IPS-18c (cell line): ENCODE measurements around the gene ARSA.

Source experiments
- H3K4me3 ChIP-seq: 2 replicates; pipeline ENCODE4 v1.7.0; 2013; ENCODE audit warnings: low read depth, mild to moderate bottlenecking, low read length, moderate library complexity; ENCODE audit not compliant: insufficient read depth
- H3K9me3 ChIP-seq: one replicate; pipeline ENCODE4 v1.6.1; 2013; ENCODE audit warnings: mild to moderate bottlenecking, low read length, moderate library complexity; ENCODE audit not compliant: control insufficient read depth, insufficient read depth

ARSA gene

DNA sequence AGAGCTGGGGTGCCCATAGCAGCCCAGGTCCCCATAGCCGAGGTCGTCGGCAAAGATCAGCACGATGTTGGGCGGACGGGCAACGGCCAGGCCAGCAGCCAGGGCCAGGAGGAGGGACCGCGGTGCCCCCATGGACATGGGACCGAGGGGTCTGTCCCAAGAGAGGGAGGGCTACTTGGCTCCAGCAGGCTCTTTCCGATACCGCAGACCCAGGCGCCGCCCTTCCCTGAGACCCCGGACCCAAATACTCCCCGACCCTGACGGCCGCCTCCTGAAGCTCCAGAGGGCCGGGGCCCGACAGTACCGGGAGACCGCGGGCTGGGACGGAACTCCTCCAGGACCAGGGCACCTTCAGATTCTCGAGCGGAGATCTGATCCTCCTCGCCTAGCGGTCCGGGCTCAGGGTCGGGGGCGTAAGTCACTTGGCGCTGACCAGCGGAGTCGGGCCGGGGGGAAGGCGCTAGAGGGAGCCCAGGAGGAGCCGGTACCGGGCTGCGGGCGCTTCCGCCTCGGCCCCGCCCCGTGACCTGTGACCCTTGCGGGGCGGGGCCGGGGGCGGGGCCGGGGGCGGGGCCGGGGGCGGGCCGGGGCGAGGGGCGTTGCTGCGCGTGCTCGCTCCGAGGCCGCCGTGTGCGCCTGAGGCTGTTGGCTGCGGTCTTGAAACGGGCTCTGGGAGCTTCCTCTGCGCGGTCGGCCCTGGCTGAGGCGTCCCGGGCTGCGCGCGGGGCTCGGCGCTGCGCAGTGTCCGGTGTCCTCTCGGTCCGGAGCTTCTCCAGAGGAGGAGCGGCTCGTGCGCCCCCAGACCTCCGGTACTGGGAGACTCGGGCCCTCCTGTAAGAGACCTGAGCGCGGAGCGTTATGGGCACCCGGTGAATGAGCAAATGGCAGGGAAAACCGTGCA is at the start of gene ARSA:
Gene ARSA (minus strand): TSS at position 511 of the 901 bp plus-strand sequence. CDS start 373 bp downstream, at position 138.
- H3K4me3 ChIP-seq, result peak within 1 kb of the TSS; percentile 89

DNA sequence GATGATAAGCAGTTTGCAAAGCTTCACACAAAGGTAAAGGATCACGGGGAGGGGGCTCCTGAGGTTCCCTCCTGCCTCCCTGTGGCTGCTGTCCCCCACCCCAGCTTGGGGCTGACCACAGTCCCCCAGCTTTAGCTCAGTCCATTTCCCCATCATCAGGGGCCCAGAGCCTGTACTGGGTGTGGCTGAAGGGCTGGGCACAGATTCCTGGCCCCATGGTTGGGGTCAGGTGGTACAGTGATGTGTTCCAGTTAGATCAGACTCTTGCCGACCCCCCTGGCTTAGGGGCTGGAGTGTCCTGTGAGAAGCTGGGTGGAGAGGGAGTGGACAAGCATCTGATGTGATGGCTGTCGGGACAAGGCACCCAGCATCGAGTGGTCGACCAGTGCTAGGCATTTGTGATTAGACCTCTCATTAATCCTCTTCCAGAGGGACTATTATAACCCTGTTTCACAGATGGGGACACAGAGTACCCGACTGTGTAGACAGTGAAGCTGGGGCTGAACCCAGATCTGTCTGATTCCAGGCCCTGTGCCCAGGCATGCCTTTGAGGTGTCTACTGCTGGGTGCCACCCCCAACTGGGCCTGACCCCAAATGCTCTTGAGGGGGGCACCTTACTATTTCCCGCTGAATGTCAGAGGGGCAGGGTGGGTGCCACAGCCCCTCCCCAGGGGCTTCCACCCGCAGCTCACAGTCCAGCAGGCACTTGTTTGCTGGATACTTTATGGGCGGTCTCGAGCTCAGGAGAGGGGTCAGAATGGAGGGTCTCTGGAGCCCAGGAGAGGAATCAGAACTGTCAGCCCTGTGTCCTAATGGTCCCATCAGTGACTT is 48.9 kb upstream of the ARSA start:
- Histone ChIP-seq H3K4me3 (no peak overlapping the region), H3K9me3 (peaks cover 2% of the 10 kb centered on the region)

More for the DNA sequence above, at the start of gene ARSA:
- no peaks in the 10 kb centered on the region for H3K9me3 ChIP-seq

DNA sequence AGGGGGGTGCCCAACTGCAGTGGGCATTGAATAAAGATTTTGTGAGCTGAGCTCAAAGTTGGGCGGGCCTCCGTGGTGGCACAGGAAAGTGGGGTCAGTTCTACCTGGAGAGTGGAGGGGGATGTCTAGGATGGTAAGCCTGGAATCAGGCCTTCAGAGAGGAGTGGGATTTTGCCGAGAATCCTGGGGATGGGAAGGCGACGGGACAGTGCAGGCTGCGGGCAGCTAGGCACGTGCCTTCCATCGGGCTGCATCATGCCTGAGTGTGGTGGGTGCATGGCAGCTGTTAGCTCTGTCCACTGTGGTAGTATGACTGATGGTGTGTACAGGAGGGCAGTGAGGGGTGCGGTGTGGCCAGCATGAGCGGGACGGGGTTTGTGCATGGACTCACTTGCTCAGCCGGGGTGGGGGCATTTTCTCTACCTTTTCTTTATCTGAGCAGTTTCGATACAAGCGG is 48.3 kb upstream of the ARSA start:
- Histone ChIP-seq H3K9me3 (peaks cover 2% of the 10 kb centered on the region), H3K4me3 (no peak overlapping the region)

DNA sequence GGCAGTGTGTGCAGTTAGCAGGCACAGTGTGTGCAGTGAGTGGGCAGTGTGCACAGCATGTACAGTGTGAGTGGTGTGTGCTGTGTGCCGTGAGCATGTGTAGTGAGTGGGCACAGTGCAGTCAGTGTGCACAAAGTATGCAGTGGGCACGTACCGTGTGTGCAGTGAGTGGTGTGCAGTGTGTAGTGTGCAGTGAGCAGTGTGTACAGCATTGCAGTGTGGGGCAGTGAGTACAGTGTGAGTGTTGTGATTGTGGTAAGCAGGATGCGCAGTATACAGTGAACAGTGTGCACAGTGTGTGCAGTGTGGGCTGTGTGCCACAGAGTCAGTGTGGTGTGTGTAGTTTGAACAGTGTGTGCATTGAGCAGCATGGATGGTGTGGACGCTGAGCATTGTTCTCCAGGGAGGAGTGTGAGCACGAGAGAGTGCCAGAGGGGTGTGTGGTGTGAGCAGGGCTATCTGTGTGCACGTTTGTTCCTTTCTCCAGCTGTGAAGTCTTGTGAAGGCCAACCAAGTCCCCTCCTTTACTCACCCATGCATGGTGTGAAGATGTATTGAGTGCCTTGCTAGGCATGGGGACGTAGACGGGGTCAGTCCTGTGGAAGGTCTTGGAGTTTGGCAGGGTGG is 47.7 kb upstream of the ARSA start:
- Histone ChIP-seq H3K4me3 (peak overlapping the region; percentile 76), H3K9me3 (peaks cover 2% of the 10 kb centered on the region)

DNA sequence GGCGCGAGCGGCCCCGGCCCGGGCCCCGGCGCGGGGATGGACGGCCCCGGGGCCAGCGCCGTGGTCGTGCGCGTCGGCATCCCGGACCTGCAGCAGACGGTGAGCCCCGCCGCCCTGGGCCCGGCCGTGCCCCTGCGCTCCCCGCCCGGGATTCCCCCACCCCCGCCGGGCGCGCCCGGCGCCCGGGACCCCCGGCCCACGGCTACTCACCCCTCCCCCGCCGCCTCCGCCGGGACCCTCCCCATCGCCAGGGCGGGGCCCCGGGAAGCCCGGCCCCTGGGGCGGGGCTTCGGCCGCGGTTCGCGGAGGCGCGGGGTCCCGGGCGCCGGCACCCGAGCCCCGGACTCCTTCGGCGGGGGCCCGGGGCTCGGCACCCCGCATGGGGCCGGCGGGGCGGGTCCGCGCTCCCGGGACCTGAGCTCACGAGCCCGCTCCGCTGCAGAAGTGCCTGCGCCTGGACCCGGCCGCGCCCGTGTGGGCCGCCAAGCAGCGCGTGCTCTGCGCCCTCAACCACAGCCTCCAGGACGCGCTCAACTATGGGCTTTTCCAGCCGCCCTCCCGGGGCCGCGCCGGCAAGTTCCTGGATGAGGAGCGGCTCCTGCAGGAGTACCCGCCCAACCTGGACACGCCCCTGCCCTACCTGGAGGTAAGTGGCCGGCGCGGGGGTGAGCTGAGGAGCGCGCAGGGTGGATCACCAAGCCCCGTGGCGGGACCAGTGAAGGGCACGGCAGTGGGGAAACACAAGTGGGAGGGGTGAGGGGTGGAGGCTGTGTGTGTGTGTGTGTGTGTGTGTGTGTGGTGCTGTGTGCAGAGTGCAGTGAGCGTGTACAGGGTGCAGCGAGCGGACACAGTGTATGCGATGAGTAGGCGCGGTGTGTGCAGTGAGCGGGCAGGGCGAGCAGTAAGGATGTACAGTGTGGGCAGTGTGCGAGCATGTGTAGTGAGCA is 46.9 kb upstream of the ARSA start:
- peak overlapping the region; percentile 76 for H3K4me3 ChIP-seq
- peaks cover 2% of the 10 kb centered on the region for H3K9me3 ChIP-seq

DNA sequence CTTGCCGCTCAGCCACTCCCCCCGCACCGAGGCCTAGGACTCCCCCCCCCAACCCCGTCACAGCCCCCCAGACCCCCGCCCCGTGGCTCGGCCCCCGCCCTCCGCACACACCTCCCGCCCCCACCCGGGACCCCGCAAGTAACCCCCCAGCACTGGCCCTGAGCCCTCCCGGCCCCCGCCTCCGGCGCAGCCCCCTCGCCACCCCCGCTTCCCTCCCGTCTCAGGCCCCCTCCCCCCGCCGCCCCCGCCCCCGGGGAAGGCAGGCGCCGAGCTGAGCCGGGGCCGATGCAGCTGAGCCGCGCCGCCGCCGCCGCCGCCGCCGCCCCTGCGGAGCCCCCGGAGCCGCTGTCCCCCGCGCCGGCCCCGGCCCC is 46.2 kb upstream of the ARSA start:
- H3K9me3 ChIP-seq, result peaks cover 2% of the 10 kb centered on the region
- H3K4me3 ChIP-seq, result peak overlapping the region; percentile 58; the same call in 1 of the 2 replicates

DNA sequence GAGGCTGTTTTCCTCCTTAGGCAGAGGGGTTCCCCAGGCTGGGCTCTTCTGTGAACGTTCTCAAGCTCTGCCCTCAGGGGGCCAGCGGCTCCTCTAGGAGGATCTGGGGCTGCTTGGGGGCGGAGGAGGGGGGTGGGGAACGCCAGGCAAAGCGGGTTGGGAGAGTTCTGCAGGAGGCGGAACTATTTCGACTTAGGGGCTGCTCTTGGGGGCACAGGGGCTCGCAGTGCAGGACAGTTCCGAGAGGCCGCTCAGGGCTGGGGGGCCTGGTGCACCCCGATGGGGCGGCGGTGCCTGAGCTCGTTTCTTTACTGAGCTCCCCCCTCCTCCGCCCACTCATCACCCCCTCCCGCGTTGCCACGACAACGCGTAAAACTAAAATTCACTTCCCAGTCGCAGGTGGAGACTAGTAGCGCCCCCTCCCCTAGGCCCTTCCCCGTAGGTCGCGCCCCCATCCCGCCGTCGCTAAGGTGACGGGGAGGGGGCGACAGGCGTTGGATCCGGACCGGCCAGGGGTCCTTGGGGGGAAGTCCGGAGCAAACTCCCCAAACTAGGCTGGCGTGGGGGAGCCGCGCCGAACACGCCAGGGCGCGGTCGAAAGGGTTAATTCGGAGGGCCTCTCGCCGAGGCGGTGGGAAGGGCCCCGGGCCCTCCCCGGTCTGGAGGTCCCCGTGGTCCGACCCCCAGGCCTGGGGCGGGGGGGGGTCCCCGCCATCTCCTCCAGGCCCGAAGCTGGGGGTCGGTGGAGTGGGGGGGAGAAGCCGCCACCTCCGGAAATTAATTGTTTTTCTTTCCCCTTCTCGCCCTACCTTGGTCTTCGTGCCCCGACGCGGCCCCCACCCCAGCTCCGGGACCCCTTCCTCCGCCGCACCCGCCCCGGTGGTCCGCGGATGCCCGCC is 45.5 kb upstream of the ARSA start:
- Histone ChIP-seq H3K4me3 (peak overlapping the region; percentile 58), H3K9me3 (peaks cover 2% of the 10 kb centered on the region)

DNA sequence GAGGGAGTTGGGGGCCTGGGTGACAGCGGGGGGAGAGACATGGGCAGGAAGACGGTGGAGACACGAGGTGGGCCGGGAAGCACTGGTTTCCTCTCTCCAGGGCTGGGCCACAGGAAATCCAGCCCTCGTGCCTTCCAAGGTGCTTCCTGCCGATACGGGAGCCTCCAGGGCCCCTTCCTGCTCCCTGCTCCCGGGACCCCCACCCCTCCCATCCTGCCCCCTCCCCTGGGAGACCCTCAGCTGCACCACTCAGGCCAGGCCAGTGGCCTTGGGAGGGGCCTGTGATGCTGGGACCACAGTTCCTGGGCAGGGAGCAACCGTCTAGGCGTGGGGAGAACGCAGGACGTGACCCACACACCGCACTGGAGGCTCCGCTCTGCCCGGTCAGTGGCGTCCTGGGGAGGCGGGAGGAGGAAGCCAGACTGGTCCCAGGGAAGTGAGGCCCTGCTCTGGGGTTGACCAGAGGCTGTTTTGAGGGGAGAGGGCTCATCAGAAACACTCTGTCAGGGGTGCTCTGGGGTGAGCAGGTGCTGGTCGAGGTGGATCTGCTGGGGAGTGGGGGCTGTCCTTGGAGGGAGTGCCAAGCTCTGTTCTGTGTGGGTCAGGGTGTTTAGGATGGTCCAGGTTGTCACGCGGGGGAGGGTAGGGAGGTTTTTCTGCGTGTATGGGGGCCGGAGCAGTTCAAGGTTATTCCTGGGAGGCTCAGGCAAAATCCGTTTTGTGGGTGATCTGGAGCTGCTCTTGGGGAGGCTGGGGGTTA is 44.7 kb upstream of the ARSA start, which contains the start of gene SHANK3:
Gene SHANK3 (plus strand): TSS at position 353 of the 760 bp plus-strand sequence.
- peaks cover 2% of the 10 kb centered on the region for H3K9me3 ChIP-seq

DNA sequence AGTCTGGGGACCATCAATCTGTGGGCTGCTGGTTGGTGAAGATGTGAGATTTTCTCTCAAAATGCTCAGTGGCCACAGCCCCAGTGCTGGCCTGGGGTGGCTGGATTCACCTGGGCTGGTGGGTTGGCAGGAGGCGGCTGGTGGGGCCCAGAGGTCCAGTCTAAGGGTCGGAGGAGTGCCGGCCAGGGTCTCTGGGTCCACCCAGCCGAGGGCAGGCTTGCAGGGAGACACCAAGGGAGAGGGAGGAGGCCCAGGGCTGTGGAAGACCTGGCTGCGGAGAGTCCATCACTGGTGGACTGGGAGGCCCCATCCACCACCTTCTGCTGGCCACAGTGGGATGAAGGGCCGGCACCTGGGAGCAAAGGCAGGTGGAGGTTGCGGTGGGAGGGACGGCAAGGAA is 44.1 kb upstream of the ARSA start:
- H3K4me3 ChIP-seq, result no peak overlapping the region
- H3K9me3 ChIP-seq, result peaks cover 2% of the 10 kb centered on the region

More for the DNA sequence above, 44.7 kb upstream of the ARSA start, which contains the start of gene SHANK3:
- H3K4me3 ChIP-seq, result peak within 1 kb of the TSS; percentile 58

DNA sequence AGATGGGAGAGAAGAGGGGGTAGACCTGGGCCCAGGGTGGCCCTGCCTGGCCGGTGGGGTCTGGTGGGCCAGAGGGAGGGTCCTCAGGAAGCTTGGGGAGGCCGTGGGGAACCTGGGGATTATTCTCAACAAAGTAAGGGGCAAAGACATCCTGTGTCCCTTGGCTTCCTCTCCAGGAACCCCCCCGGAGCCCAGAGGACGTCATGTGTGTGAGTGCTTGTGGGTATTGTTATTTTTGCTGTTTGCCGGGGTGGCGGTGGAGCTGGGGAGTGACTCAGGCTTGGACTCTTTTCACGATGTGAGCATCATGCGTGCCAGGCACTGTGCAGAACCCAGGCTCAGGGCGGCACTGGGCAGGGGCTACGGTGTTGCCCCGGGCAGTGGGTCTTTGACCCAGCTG is 43.7 kb upstream of the ARSA start:
- Histone ChIP-seq H3K4me3 (no peak overlapping the region), H3K9me3 (no peaks in the 10 kb centered on the region)

DNA sequence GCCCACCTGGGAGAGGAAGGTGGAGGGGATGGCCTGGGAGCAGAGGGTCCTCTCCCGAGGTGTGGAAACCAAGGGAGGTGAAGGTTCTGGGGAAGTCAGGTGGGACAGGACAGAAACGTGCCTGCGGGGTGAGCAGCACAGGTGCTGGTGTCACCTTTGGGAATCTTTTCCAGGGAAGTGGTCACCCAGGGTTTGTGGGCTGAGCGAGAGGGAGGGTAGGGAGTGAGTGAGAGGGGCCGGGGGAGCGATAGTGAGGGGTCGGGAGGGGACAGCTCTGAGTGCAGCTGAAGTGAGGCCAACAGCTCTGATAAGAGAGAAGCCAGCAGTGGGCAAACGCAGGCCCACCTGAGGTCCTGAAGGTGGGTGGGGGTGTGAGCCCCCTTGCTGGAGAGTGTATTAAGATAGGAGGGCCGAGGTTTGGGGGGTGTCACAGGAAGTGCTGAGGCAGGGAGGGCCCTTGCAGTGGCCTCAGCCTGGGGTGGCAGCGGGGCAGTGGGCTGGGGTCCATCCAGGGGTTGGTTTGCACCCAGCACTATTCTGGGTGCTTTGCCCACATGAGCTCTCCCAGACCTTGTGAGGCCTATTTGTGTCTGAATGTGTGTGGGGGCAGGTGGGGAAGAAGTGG is 43.1 kb upstream of the ARSA start:
- Histone ChIP-seq H3K9me3 (no peaks in the 10 kb centered on the region), H3K4me3 (no peak overlapping the region)

DNA sequence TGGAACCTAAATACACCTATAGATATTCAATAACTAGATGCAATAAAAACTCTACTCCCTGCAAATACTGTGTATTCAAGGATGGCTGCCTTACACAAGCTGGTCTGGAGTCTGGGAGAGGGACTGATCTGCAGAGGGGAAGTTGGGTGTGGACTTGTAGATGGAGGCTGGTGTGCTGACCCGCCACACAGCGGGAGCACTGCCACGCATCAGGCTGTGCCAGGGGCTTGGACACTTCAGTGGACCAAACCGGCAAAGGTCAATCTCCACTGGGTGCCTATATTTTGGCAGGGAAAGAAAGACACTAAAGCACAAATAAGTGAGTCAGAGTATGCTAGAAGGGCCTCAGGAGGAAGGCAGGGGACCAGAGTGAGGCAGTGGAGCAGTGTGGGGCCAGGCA is 42.6 kb upstream of the ARSA start:
- H3K4me3 ChIP-seq, result no peak overlapping the region

DNA sequence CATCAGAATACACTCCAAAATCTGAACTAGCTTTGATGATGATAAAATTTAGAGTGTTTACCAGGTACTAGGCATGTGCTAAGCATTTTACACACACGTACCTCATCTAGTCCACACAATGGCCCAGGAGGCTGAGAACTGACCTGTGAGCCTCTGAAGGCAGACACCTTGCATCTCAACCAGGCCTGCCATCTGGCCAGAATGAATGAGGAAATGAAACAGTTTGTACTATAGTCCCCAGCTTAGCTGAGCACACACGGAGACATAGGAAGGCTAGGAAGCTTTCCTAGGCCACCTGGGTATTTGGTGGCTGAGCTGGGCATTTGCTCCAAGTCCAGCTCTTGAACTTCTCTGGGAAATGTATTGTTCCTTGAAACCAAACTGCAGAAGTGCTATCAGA is 37.8 kb upstream of the ARSA start:
- H3K4me3 ChIP-seq, result no peak overlapping the region
- no peaks in the 10 kb centered on the region for H3K9me3 ChIP-seq

More for the DNA sequence above, 42.6 kb upstream of the ARSA start:
- H3K9me3 ChIP-seq, result no peaks in the 10 kb centered on the region

DNA sequence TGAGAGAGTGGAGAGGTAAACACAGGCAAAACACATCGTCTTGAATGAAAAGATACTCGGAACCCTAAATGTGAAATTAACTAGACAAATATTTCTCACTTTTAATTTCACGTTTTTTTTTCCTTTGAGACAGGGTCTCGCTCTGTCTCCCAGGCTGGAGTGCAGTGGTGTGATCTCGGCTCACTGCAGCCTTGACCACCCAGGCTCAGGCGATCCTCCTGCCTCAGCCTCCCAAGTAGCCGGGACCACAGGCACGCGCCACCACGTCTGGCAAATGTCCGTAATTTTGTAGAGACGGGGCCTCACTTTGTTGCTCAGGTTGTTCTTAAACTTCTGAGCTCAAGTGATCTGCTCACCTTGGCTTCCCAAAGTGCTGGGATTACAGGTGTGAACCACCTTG is 37.3 kb upstream of the ARSA start:
- H3K4me3 ChIP-seq, result no peak overlapping the region

More for the DNA sequence above, 37.3 kb upstream of the ARSA start:
- H3K9me3 ChIP-seq, result no peaks in the 10 kb centered on the region
